DMS 273 treated with DMSO at 0.1 percent for 48 hours (cell line): ENCODE data around the gene SH3RF2.

ENCODE experiments used
- DNase-seq: peaks from one replicate; lab custom pipeline; 2025; lab: John Stamatoyannopoulos, UW

The SH3RF2 gene

DNA sequence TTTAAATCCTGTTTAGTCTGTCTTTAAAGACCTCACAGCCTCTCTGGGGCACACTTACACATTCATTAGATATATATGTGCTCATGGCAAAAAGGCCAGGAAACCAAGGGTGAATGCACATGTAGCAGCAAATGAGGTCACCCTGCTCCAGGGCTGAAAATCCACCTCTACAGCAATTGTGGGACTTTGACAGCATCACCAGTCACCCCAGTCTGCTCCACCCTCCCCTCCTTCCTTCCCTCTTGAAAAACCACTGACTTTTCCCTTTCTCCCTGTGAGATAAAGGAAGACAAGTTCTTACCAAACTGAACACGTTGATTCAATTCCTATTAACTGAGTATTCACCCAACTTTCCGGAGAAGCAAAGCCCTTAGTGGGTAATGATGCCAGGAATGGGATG, 15.2 kb upstream of the SH3RF2 start:
- no peak for DNase-seq

DNA sequence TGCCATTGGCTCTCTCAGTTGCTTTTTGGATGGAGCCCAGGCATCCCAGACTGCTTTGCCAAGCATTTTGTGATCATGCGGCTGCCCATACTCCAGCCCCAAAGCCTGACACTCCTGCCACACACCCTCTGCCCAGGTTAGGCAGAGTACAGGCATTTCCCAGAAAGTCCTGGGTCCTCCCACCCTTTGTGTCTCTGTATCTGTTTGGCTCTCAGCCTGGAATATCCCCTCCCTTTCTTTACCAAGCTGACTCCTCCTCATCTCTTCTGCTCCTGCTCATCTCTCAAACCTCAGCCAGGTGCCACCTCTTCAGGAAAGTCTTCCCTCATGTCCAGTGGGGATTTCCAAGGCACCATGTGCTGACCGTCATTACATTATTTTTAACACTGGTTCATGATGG, 14.3 kb upstream of the SH3RF2 start:
- no peak for DNase-seq

DNA sequence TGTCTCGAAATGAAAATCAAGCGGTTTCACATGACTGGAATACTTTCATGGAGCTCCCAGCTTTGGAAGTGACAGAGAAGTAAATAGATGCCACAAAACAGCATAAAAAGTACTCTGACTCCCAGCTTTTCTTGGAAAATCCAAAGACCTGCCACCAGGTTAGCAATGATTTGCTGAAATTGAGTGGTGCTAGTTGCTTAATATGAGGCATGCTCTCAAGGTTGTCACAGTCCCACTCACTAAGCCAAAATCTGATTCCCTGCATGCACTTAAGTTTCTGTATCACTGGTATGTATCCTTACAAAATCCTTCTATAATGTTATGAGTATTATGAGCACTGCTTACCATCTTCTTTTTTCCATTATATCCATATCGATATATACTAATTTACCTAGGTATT, 13.0 kb upstream of the SH3RF2 start:
- DNase-seq = no peak

DNA sequence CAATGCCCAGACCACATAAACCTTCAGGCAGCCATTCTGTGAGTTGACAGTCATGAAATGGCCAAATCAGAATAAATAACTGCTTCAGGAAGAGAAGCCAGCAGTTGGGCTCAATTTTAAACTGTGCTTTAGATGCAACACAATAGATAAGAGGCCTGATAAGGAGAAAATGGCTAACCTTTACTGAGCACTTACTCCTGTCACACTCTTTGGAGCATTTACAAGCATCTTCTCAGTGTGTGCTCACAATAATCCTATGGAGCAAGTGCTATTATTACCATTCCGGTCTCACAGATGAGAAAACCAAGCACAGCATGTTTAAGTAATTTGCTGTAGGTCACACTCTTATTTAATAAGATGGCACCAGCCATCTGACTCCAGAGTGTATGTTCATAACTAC, 11.5 kb upstream of the SH3RF2 start:
- no peak for DNase-seq

DNA sequence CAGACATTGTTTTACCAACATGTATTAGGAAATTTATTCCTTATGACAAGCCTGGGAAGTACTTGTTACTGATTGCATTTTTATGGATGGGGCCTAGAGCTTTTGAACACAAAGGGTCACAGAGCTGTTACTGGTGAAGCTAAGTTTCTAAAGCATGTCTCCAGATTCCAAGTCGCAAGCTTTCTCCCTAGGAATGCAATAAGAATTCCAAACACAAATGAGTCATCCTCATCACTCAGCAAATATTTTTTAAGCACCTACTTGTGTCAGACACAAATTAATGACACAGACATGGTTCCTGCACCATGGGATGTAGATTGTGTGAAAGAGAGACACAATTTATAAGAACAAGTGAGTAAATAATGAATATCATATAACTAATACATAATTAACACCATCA, 11.0 kb upstream of the SH3RF2 start:
- no peak for DNase-seq

DNA sequence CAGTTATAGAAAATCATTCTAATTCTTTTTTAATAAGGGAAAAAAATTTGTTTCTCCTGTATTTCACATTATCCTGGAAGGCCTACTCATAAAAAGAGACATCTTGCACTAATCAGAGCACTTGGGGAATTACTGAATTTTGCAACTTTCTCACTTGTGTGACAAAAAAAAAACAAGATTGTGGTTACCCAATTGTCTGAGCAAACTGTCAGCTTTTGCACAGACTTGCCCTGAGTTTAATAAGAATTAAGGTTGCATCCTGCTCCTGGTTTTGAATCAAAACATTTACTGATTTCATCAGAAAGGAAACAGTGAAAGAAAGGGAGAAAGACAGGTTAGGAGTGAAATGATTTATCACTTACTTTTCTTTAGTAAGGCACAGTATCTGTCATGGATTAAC, 10.6 kb upstream of the SH3RF2 start:
- DNase-seq = no peak

DNA sequence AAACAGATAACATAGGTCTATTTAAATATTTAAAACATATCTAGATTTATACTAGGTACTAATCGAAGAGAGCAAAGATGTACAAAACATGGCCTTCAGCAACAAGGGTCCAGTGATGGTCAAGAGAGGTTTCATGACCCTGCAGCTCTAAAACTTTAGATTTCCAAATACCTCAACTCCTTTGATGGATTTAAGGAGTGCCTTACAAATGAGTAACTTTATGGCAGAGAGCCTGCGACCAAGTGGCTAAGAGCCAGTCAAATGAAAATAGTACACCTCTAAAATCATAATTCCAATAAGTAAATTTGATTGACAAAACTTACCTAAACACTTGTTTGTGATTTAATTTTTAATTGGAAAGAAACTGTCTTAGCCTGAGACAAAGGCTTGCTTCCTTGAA, 4.7 kb upstream of the SH3RF2 start:
- DNase-seq = no peak

DNA sequence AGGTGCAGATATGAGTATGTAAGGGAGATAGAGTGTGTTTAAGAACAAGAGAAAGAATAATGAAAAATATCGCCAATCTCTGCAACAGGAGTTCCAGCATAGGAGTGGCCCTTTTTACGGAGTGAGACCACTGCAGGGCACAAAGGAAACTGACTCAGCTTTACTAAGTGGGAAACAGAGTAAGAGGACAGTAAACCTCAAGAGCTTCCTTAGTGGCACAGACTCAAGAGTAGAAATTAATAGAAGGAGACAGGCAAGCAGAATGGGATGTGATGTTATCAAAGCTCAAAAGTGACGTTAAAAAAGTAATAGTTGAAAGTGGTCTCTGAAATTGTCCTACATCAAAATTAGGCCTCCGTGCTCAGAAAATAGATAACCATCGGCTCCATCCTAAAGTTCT, 2.1 kb upstream of the SH3RF2 start:
- no peak for DNase-seq

DNA sequence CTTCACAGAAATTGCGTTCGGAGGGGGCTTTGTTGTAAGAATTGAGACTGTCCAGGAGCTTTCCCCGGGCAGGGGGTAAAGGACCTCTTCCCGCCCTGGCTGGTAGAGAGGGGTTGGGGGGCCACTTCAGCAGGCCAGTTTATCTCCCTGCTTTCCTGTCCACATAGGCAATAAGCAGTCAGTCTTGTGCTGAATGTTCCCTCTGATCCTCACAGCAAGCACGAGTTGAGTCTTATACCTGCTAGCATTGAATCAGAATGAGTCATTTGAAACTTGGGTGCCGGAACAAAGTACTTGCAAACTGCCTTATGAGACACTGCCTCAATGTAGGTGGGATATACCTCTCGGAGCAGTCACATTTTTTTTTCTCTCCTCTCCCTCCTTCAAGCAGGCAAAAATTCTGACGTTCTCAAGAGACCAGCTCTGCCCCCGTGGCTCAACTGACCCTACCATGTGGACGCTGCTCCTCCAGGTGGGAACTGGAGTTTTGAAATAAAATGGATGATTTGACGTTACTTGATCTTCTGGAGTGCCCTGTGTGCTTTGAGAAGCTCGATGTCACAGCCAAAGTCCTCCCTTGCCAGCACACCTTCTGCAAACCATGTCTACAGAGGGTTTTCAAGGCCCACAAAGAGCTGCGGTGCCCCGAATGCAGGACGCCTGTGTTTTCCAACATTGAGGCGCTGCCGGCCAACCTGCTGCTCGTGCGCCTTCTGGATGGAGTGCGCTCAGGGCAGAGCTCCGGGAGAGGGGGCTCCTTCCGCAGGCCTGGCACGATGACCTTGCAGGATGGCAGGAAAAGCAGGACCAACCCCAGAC, 1.3 kb downstream of the SH3RF2 start:
- DNase-seq = no peak

DNA sequence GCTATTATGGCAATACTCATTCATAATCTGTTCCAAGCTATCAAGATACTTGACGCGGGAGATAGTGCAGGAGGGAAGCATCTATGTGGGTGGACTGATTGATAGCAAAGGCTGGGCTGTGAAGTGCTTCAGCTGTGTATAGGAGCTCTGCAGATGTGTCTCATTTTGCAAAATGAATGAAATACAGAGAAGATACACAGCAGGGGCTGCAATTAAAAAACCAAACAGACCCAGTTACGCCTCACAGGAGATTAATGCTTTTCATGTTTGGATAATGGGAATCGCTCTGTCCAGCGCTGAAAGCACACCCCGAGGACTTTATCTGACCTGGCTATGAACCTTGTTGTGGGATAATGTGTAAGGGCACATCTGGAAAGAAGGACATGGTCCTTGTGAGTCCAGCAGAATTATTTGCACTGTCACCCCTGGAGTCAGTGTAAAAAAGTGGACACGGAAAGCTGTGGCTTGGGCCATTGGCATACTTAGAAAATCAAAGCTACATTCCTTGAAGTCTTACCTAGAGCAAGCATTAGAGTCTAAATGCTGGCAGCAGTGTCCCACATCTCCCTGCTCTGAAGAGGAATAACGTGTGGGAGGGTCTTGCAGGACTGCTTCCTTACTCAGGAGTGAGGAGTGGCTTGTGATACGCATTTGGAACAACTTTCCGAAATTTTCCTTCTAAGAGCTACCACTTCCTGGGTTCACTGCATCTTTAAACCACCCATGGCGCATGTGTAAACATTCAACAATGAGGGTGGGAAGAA, 2.6 kb downstream of the SH3RF2 start:
- DNase-seq = no peak

DNA sequence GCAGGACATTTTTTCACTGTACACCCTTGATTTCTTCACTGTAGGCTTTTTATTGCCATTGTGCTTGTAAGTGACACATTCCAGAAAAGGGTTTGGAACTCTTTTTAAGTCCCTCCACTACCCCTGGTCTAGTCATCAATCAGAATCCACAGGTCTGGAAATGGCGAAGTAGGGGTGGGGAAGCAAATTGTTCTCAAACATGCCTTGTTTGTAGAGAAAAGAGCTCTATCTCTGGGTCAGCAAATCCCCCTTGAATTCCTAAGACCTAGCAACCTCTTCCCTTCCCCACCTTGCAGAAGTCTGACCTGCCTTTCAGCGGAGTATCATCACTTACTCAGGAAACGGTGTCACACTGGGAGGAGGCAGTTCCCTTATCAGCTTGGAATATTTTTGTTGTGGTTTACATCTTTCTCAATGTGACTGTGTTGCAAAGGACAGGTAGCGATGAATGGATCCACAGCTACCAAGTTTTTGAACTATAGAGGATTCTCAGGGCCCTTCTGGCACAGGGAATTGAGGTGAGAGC, 3.2 kb downstream of the SH3RF2 start:
- DNase-seq = no peak

DNA sequence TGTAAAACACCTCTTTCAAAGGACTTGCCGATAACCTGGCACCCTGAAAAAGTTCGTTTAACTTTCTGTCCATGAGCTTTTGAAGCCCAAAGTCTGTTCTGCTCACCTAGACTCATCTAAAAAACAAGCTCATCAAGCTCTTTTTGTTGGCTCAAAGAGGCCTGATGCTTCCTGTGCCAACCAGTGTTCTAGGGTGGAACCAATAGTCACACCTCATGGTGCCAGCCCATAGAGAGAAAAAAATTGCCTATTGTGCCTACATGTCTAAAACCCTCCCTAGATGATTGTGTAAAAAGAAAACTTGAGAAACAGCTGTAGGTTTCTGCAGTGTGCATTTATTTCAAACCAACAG, 4.7 kb downstream of the SH3RF2 start:
- no peak for DNase-seq

DNA sequence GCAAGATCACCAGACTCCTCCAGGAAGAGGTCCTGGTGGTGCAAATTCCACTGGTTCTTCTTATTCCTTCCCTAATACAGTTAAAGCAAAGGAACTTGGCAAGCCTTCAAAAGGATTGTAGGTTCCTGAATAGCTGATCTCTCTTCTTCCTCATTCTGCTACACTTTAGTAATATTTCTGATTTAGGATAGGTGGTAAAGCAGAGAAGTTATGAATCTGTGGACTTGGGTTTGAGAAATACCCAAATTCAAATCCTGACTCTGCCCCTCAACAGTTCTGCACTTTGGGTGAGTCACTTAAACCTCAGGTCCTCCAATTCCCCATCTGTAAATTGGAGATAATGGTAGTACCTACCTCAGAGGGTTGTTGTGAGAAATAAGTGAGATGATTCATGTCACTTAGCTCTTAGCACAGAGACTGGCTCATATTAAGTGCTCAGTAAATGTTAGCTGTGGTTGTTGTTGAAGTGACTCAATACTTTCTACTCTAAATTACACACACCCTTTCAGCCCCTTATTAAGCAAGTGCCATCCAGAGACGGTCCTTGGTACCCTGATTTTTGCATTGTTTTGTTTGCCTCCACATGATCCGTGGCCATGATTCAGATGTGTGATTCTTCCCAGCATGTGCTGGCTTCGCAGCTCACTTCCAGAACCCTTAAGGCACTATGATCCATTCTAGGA, 5.2 kb downstream of the SH3RF2 start:
- DNase-seq = no peak

DNA sequence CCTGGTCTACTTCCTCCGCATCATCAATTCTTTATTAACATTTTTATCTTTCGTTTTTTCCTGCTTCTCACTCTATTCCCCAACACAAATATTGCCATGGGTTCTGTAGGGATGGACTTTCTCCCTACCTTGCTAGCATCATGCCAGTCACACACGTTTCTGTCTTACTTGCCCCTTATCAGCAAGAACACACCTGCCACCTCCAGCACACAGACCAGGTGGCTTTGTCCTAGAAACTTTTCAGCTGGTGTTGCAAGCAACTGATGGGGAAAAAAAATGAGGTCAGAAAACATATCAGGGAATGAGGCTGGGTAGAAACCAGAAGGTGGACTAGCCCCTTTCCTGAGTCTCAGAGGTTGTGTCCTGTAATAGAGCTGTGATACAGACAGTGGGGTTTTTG, 5.8 kb downstream of the SH3RF2 start:
- DNase-seq = no peak

DNA sequence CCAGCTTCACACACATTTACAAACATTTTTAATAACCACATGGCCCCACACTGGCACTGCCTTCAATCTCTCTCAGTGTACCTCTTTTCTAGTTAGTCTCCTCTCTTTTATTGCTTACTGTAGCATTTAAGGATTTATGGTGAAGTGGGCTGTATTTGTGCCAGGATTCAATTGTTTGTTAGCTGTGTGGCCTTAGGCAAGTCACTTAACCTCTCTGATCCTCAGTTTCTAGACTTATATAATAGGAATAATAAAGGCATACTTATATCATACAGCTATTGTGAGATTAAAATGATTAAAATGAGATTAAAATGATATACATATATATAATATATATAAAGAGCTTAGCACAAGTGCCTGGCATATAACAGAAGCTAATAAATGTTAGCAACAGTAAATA, 6.4 kb downstream of the SH3RF2 start:
- no peak for DNase-seq

DNA sequence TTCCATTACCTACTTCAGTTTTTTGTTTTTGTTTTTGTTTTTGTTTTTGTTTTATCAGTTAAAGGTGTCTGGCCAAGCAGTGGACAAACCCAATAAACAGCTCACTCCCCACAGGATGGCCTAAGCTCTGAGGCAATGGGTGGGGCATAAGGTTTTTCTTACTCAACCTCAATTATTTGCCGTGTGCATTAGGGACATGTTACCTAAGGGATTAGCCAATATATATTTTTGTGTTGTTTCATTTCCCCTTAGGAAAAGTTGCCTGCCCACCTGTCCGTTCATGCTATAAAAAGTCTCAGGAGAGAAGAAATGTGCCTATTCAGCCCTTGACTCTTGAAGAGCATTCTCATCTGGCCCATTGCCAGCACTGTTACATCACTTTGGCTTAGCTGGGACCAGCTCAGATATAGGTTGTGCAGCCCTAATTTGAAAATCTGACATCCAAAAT, 7.3 kb downstream of the SH3RF2 start:
- DNase-seq = no peak

DNA sequence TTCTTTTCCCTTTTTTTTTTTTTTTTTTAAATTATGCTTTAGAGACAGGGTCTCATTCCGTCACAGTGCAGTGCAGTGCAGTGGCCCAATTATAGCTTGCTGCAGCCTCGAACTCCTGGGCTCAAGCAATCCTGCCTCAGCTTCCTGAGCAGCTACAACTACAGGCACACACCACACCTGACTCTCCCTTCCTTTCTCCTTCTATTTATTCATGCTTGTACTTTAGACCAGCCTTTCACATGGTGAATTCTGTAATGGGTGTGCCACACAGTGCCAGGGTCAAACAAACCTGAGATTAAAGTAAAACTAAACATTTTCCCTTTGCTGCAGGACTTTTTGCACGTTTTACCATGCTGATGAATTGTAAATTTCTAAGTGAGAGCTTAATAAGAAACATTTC, 8.0 kb downstream of the SH3RF2 start:
- DNase-seq = no peak

DNA sequence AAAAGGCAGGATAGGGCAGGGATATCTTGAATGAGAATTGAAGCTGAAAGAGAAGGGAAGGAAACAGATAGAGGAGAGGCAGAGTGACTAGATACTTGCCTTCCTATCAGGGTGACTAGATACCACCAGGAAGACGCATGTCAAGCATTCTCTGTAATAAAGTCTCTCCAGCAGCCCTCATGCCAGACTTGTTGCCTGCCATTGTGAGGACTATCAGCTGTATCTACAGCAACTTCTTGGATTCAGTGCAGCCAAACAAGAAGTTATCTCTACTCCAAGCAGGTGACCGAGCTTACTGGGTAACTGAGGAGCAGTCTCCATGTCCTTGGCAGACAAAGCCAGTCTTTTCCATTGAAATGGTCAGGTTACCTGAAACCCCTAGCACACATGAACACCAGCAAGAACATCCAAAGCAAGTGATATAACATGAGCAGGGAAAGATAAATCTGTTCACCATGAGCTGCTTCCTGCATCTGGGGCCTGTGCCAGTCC, 9.3 kb downstream of the SH3RF2 start:
- no peak for DNase-seq

DNA sequence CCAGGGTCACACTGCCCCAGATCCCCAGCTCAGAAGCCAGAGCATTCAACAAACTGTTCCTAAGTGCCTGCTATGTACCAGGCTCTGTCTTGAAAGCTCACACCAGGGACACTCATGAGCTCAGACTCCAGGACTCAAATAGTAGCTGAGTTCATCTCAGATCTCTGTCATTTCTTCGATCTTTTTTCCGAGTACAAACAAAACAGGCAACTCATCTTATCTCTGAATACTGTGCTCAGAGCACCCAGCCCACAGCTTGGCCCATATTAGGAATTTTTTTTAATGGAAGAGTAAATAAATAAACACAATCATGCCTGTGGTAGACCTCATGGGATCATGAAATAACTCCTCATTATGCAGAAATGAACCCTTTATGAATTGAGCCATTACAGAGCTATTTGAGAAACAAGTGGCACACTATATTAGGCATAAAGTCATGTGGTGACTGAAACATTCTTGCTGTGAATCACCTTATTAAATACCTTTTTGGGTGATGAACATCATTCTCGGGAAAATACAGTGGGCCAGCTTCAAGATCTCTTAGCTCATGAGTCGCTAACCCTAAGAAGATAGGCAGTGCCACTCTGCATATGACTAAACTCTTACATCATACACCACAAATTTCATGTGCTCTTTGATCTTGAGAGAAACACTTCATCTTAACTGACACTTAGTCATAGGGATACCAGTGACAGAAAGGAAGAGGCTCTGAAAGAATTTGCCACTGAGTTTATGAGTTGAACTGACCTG, 9.9 kb downstream of the SH3RF2 start:
- no peak for DNase-seq

DNA sequence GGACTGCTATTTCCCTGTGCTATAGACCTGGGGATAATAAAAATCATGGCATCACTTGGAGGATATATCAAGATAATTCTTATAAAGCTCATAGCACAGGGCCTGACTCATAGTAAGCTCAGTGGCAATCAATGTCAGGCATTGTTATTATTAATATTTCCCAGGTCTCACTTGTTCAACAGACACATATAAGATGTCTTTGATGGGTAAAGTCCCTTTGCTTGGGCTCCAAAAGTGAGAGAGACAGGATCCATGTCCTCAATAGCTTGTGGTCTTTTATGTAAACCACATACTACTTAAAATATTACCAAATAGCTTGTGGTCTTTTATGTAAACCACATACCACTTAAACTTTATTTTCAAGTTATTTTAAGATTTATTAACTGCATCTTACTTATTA, 11.2 kb downstream of the SH3RF2 start:
- DNase-seq = no peak

DNA sequence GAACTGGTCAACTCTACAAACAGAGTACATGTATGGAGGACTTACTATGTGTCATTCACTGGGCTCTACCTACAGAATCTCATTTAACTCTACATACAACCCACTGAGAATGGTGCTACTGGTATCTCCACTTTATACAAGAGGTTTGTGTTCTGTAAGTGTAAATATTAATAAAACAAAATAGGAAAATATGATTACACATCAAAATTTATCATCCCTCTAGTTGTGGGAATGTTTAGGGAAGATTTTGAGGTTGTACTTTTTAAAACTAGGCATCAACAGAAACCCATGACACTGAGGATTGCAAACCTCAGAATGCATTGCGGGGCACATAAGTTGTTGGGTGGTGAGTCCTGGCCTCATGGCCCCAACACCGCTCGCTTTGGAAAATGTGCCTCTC, 11.7 kb downstream of the SH3RF2 start:
- no peak for DNase-seq

DNA sequence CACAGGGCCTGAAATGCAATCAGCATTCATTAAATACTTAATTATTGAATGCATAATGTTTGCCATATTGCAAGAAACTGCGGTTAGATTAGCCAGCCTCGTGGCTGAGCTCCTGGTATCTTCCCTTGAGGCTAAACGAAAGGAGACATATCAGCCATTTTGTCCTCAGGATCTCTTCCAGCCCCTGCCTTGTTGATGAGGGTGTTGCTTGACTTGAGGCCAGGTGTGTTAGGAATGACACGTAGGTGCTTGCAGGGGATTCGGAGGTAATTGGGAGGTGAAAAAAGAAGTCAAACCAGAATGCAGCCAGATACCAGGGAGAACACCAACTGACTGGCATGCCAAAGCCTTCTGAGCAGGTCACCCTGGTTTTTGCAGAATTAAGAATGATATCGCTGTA, 12.5 kb downstream of the SH3RF2 start:
- no peak for DNase-seq
